WTC11 (cell line): ENCODE data around the gene FOXN3. TPM values are rescaled to one million over a fixed set of nuclear protein-coding genes. Genes with fewer than 3 reads are reported as not detected.

ENCODE experiments used
- ATAC-seq: fragments of 200-7000 bp; cut with Tn5 transposase; 2 replicates; pipeline ENCODE4 v1.10.0; 2021; ENCODE audit warnings: mild to moderate bottlenecking, moderate library complexity
- CTCF ChIA-PET: fragments of 300-600 bp; sonication (Branson Sonifier 250); formaldehyde crosslinking; loops from one replicate; lab custom pipeline; 2021; ENCODE audit warnings: antibody characterized with exemption; lab: Charles Lee
- POLR2A ChIA-PET: fragments of 350-600 bp; sonication (Branson Sonifier 250); formaldehyde crosslinking; loops from one replicate; lab custom pipeline; 2021; ENCODE audit warnings: antibody characterized with exemption; lab: Charles Lee
- DNase-seq: peaks from one replicate; pipeline ENCODE4 v3.0.0; 2021; ENCODE audit warnings: low spot score
- H3K27ac Mint-ChIP-seq: 2 replicates; pipeline ENCODE4 v1.8.0; 2021; ENCODE audit warnings: mixed read lengths
- H3K27me3 Mint-ChIP-seq: 2 replicates; pipeline ENCODE4 v1.8.0; 2021; ENCODE audit warnings: low read depth, mild to moderate bottlenecking, moderate library complexity, mixed read lengths
- H3K36me3 Mint-ChIP-seq: 2 replicates; pipeline ENCODE4 v1.8.0; 2021; ENCODE audit warnings: mixed read lengths
- H3K4me1 Mint-ChIP-seq: 2 replicates; pipeline ENCODE4 v1.8.0; 2022; ENCODE audit warnings: mixed read lengths
- H3K4me3 Mint-ChIP-seq: 2 replicates; pipeline ENCODE4 v1.8.0; 2021; ENCODE audit warnings: mild to moderate bottlenecking, moderate library complexity, mixed read lengths
- H3K9me3 Mint-ChIP-seq: 2 replicates; pipeline ENCODE4 v1.8.0; 2021; ENCODE audit warnings: mixed read lengths
- AFF4 ChIP-seq: sonication (generic); formaldehyde crosslinking; IDR thresholded peaks from 2 replicates; pipeline ENCODE4 v1.8.1; 2023; ENCODE audit warnings: mild to moderate bottlenecking, missing genetic modification reagents, borderline replicate concordance
- CDX4 ChIP-seq: fragments of 250-450 bp; sonication (Bioruptor Pico); IDR thresholded peaks from 2 replicates; pipeline ENCODE4 v1.9.0; 2021; ENCODE audit warnings: moderate library complexity, mild to moderate bottlenecking, inconsistent platforms, borderline replicate concordance
- EMX1 ChIP-seq: fragments of 250-450 bp; sonication (Bioruptor Pico); IDR thresholded peaks from 2 replicates; pipeline ENCODE4 v1.8.0; 2021; ENCODE audit warnings: mild to moderate bottlenecking
- FOXJ3 ChIP-seq: sonication (generic); formaldehyde crosslinking; IDR thresholded peaks from 2 replicates; pipeline ENCODE4 v1.9.0; 2021; ENCODE audit warnings: missing genetic modification reagents, mild to moderate bottlenecking, borderline replicate concordance
- FOXK1 ChIP-seq: sonication (generic); formaldehyde crosslinking; IDR thresholded peaks from 2 replicates; pipeline ENCODE4 v1.8.0; 2022; ENCODE audit warnings: mild to moderate bottlenecking, moderate library complexity, missing genetic modification reagents
- FOXP4 ChIP-seq: sonication (generic); formaldehyde crosslinking; IDR thresholded peaks from 2 replicates; pipeline ENCODE4 v1.8.0; 2022; ENCODE audit warnings: mild to moderate bottlenecking, missing genetic modification reagents
- HMGA2 ChIP-seq: fragments of 250-450 bp; sonication (Bioruptor Pico); IDR thresholded peaks from 2 replicates; pipeline ENCODE4 v1.4.0; 2021; ENCODE audit warnings: mild to moderate bottlenecking, moderate library complexity
- KAT7 ChIP-seq: sonication (generic); formaldehyde crosslinking; IDR thresholded peaks from 2 replicates; pipeline ENCODE4 v1.8.1; 2023; ENCODE audit warnings: missing genetic modification reagents, mild to moderate bottlenecking, borderline replicate concordance
- OVOL2 ChIP-seq: fragments of 250-450 bp; sonication (Bioruptor Pico); IDR thresholded peaks from 2 replicates; pipeline ENCODE4 v1.9.0; 2021; ENCODE audit warnings: mild to moderate bottlenecking, borderline replicate concordance
- PREB ChIP-seq: sonication (generic); formaldehyde crosslinking; IDR thresholded peaks from 2 replicates; pipeline ENCODE4 v1.8.1; 2022; ENCODE audit warnings: mild to moderate bottlenecking, missing genetic modification reagents, moderate library complexity, borderline replicate concordance
- TP53 ChIP-seq: sonication (generic); formaldehyde crosslinking; IDR thresholded peaks from 2 replicates; pipeline ENCODE4 v1.8.1; 2023; ENCODE audit warnings: mild to moderate bottlenecking, missing genetic modification reagents
- USF2 ChIP-seq: sonication (generic); formaldehyde crosslinking; IDR thresholded peaks from 2 replicates; pipeline ENCODE4 v1.8.1; 2023; ENCODE audit warnings: mild to moderate bottlenecking, missing genetic modification reagents, moderate library complexity
- ZNF219 ChIP-seq: sonication (generic); formaldehyde crosslinking; IDR thresholded peaks from 2 replicates; pipeline ENCODE4 v1.8.0; 2023; ENCODE audit warnings: missing genetic modification reagents, mild to moderate bottlenecking, borderline replicate concordance
- ZNF416 ChIP-seq: fragments of 250-450 bp; sonication (Bioruptor Pico); IDR thresholded peaks from 2 replicates; pipeline ENCODE4 v1.9.0; 2021; ENCODE audit warnings: mild to moderate bottlenecking, inconsistent platforms
- ZNF425 ChIP-seq: fragments of 250-450 bp; sonication (Bioruptor Pico); conservative IDR thresholded peaks from 2 replicates; pipeline ENCODE4 v1.9.0; 2021; ENCODE audit warnings: mild to moderate bottlenecking
- ZNF671 ChIP-seq: fragments of 250-450 bp; sonication (Bioruptor Pico); IDR thresholded peaks from 2 replicates; pipeline ENCODE4 v1.8.0; 2021; ENCODE audit warnings: mild to moderate bottlenecking
- total RNA-seq: library from RNA; stranded (reverse); gene quantifications from 3 replicates; pipeline ENCODE4 v1.2.3, GENCODE V29; 2021

FOXN3 gene
- total RNA-seq, 1 experiment from 2014 or later = 170 TPM

- no peak for TF ChIP-seq ZNF671
- no peak for TF ChIP-seq TP53 (CRISPR knock-in tag)
- TF ChIP-seq USF2 = no peak
- TF ChIP-seq HMGA2 (CRISPR knock-in tag) = no peak
- TF ChIP-seq KAT7 (CRISPR knock-in tag) = no peak
- TF ChIP-seq AFF4 = no peak
- TF ChIP-seq EMX1 = no peak
Observed at GRCh38 chr14:89348722-89349121, 68.3 kb downstream of the FOXN3 start (continued).

GRCh38 chr14:89347885-89348284, 69.1 kb downstream of the FOXN3 start:
- ChIA-PET CTCF (no interaction called here), POLR2A (no interaction called here)
- no peak for TF ChIP-seq KAT7 (CRISPR knock-in tag)
- TF ChIP-seq FOXP4 (CRISPR knock-in tag) = no peak
- TF ChIP-seq ZNF416 (CRISPR knock-in tag) = no peak
- no peak for TF ChIP-seq TP53 (CRISPR knock-in tag)
- H3K4me1 Mint-ChIP-seq = peaks cover 90% of the 10 kb centered on the region
- ATAC-seq (no peak), DNase-seq (no peak)
- H3K4me3 Mint-ChIP-seq = no peak overlapping the region
- H3K27me3 Mint-ChIP-seq = no peaks in the 10 kb centered on the region
- H3K36me3 Mint-ChIP-seq = peaks cover 54% of the 10 kb centered on the region
- H3K27ac Mint-ChIP-seq = peak overlapping the region; percentile 47
- 0 out of 2 replicates have a peak, but pooled peaks cover 11% of the 10 kb centered on the region for H3K9me3 Mint-ChIP-seq

GRCh38 chr14:89344920-89345254, 72.1 kb downstream of the FOXN3 start:
- CTCF ChIA-PET = no interaction called here
- Mint-ChIP-seq H3K27ac (peak overlapping the region; percentile 82), H3K4me1 (peaks cover 90% of the 10 kb centered on the region)

GRCh38 chr14:89343356-89343755, 73.7 kb downstream of the FOXN3 start:
- Mint-ChIP-seq H3K36me3 (peaks cover 39% of the 10 kb centered on the region), H3K9me3 (0 out of 2 replicates have a peak, but pooled peaks cover 11% of the 10 kb centered on the region), H3K4me3 (no peak overlapping the region), H3K4me1 (peaks cover 90% of the 10 kb centered on the region), H3K27me3 (no peaks in the 10 kb centered on the region), H3K27ac (no peak overlapping the region)
- ChIA-PET POLR2A (interaction anchor here (0.6 to 0.7 kb wide), 2 partner anchors 143 to 288 kb away, joined by 3 read pairs; no protein-coding TSS in a partner anchor), CTCF (interaction anchor here (0.6 kb wide), 1 partner anchor 528 kb away, joined by 3 read pairs; no protein-coding TSS in a partner anchor)
- TF ChIP-seq ZNF425 (CRISPR knock-in tag) = no peak
- TF ChIP-seq FOXK1 (CRISPR knock-in tag) = no peak
- TF ChIP-seq PREB (CRISPR knock-in tag) = no peak
- TF ChIP-seq CDX4 (CRISPR knock-in tag) = no peak
- DNase-seq (no peak), ATAC-seq (no peak)

More at GRCh38 chr14:89344920-89345254, 72.1 kb downstream of the FOXN3 start:
- Mint-ChIP-seq H3K4me3 (no peak overlapping the region), H3K9me3 (0 out of 2 replicates have a peak, but pooled peaks cover 11% of the 10 kb centered on the region), H3K36me3 (peaks cover 50% of the 10 kb centered on the region), H3K27me3 (no peaks in the 10 kb centered on the region)
- DNase-seq (no peak), ATAC-seq (no peak)
- no peak for TF ChIP-seq ZNF219 (CRISPR knock-in tag)
- TF ChIP-seq OVOL2 = no peak
- no peak for TF ChIP-seq FOXJ3 (CRISPR knock-in tag)
- POLR2A ChIA-PET = no interaction called here
